ENCODE data around the gene ACTG2.

The ACTG2 gene

DNA sequence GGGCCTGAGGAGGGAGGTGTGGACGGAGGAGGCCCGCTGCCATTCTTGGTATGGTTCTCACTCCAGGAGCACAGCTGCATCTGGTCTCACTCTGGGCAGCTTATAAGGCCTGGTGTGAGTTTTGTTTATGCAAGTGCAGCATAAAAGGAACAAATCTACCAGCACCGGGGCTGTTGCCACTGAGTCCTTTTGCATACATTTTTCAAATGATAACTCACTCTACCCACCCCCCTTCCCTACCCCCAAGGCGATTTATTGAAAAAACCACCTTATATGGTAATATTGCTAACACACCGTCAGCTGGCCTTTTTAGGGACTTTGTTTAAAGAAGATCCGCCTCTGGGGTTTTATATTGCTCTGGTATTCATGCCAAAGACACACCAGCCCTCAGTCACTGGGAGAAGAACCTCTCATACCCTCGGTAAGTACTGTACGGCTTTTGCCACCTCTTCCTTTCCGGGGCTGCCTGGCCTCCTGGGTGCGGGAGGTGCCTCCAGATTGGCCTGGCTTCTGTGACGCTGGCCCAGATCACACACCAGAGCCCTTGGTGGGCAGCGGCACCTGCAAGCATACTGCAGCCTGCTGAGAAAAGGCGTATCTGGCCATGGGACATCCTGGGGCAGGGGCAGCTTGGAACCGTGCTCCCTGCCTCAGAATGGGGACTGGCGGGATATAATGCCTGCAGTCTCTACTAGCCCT, at the start of gene ACTG2:
TSS of gene ACTG2 (plus strand) at position 378 of the 699 bp plus-strand sequence. CDS start 8,304 bp downstream, outside the sequence.
- no peaks in the 10 kb centered on the region for H3K79me2 ChIP-seq (ENCODE audit: control insufficient read depth, insufficient read depth, low read length, unreplicated experiment)
- H3K4me1 ChIP-seq (ENCODE audit: control insufficient read depth, insufficient read depth, low read length, unreplicated experiment) = peaks cover 8% of the 10 kb centered on the region
- H3K27ac ChIP-seq (ENCODE audit: low read depth, low read length) = no peak within 1 kb of the TSS
- no peak within 1 kb of the TSS for H3K4me3 ChIP-seq (ENCODE audit: low read depth, low read length)
- H2AFZ ChIP-seq (ENCODE audit: low read length, unreplicated experiment) = no peak within 1 kb of the TSS
- no peaks in the 10 kb centered on the region for H3K27me3 ChIP-seq (ENCODE audit: insufficient read depth, low read length)
- no peaks in the 10 kb centered on the region for H3K36me3 ChIP-seq (ENCODE audit: insufficient read depth, low read length)

DNA sequence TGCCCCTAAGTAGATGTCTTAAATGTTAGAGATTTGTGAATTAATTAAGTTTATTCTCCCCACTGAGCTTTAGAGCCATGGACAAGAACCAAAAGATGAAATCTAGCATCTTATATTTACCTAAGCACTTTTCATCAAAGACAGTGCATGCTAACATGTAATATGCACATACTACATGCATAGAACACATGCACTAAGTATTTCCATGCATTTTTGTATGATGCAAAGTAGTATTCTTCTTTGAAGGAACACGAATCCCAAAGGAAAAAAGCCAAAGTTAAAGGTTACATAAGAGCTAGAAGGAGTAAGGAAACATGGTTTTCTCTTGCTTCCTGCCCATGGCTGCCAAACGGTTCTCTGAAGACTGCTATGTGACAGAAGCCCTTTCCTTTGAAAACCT, 48.7 kb upstream of the ACTG2 start:
- H3K27me3 ChIP-seq (ENCODE audit: insufficient read depth, low read length) = no peaks in the 10 kb centered on the region
- H3K79me2 ChIP-seq (ENCODE audit: control insufficient read depth, insufficient read depth, low read length, unreplicated experiment) = peaks cover 6% of the 10 kb centered on the region
- peaks cover 25% of the 10 kb centered on the region for H3K36me3 ChIP-seq (ENCODE audit: insufficient read depth, low read length)

GRCh38 chr2:73850009-73850408, 42.8 kb upstream of the ACTG2 start:
- Histone ChIP-seq H3K36me3 (ENCODE audit: insufficient read depth, low read length) (peaks cover 40% of the 10 kb centered on the region), H3K27me3 (ENCODE audit: insufficient read depth, low read length) (no peaks in the 10 kb centered on the region), H3K4me1 (ENCODE audit: control insufficient read depth, insufficient read depth, low read length, unreplicated experiment) (peaks cover 19% of the 10 kb centered on the region), H3K27ac (ENCODE audit: low read depth, low read length) (no peak overlapping the region), H2AFZ (ENCODE audit: low read length, unreplicated experiment) (no peak overlapping the region), H3K79me2 (ENCODE audit: control insufficient read depth, insufficient read depth, low read length, unreplicated experiment) (no peaks in the 10 kb centered on the region), H3K4me3 (ENCODE audit: low read depth, low read length) (no peak overlapping the region)

More for the DNA sequence above, 48.7 kb upstream of the ACTG2 start:
- no peak overlapping the region for H3K27ac ChIP-seq (ENCODE audit: low read depth, low read length)
- H2AFZ ChIP-seq (ENCODE audit: low read length, unreplicated experiment) = no peak overlapping the region
- no peak overlapping the region for H3K4me3 ChIP-seq (ENCODE audit: low read depth, low read length)
- H3K4me1 ChIP-seq (ENCODE audit: control insufficient read depth, insufficient read depth, low read length, unreplicated experiment) = peaks cover 3% of the 10 kb centered on the region

DNA sequence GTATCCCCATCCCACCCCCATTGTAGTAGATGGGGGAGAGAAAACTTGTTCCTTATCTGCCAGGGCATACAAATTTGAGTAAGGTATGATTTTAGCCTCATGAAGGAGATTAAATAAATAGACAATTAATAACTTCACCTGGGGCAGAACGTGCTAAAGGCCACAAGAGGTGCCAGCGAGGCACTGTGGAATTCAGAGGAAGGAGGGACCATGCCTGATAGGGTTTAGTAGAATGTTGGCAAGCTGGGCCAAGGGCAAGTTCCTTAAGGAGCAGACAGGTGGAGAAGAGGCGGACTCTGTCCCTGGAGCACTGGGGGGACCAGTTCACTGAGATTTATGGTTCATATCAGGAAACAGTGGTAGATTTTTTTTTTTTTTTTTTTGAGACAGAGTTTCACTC, 41.5 kb upstream of the ACTG2 start:
- H3K27ac ChIP-seq (ENCODE audit: low read depth, low read length) = no peak overlapping the region
- H3K36me3 ChIP-seq (ENCODE audit: insufficient read depth, low read length) = peaks cover 37% of the 10 kb centered on the region
- no peak overlapping the region for H3K4me3 ChIP-seq (ENCODE audit: low read depth, low read length)

GRCh38 chr2:73852020-73852419, 40.8 kb upstream of the ACTG2 start:
- Histone ChIP-seq H2AFZ (ENCODE audit: low read length, unreplicated experiment) (no peak overlapping the region), H3K27ac (ENCODE audit: low read depth, low read length) (peak overlapping the region; percentile 22)

More for the DNA sequence above, 41.5 kb upstream of the ACTG2 start:
- Histone ChIP-seq H3K27me3 (ENCODE audit: insufficient read depth, low read length) (no peaks in the 10 kb centered on the region), H3K79me2 (ENCODE audit: control insufficient read depth, insufficient read depth, low read length, unreplicated experiment) (no peaks in the 10 kb centered on the region), H2AFZ (ENCODE audit: low read length, unreplicated experiment) (no peak overlapping the region), H3K4me1 (ENCODE audit: control insufficient read depth, insufficient read depth, low read length, unreplicated experiment) (peaks cover 28% of the 10 kb centered on the region)

GRCh38 chr2:73855526-73855925, 37.3 kb upstream of the ACTG2 start:
- no peaks in the 10 kb centered on the region for H3K27me3 ChIP-seq (ENCODE audit: insufficient read depth, low read length)

More at GRCh38 chr2:73852020-73852419, 40.8 kb upstream of the ACTG2 start:
- peaks cover 36% of the 10 kb centered on the region for H3K36me3 ChIP-seq (ENCODE audit: insufficient read depth, low read length)
- H3K4me1 ChIP-seq (ENCODE audit: control insufficient read depth, insufficient read depth, low read length, unreplicated experiment) = peaks cover 34% of the 10 kb centered on the region
- no peaks in the 10 kb centered on the region for H3K79me2 ChIP-seq (ENCODE audit: control insufficient read depth, insufficient read depth, low read length, unreplicated experiment)
- no peak overlapping the region for H3K4me3 ChIP-seq (ENCODE audit: low read depth, low read length)
- no peaks in the 10 kb centered on the region for H3K27me3 ChIP-seq (ENCODE audit: insufficient read depth, low read length)

DNA sequence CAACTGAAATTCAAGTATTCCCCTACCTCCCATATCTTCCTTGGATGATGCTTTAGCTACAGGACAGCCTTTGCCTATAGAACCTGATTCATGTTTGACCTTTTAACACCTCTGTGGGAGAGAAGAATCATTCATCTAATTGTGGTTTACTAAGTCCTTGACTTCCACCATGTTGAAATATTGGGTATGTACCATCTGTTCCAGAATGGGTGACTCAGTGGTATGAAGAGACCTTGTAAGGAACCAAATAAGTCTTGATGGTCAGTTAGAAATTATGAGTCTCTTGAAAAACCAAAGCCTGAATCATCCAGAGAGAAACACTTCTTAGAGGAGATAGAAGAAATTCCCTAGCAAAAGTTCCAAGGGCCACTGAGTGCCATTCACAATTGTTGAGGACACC, 36.6 kb upstream of the ACTG2 start:
- Histone ChIP-seq H3K27ac (ENCODE audit: low read depth, low read length) (peak overlapping the region; percentile 61), H3K36me3 (ENCODE audit: insufficient read depth, low read length) (peaks cover 38% of the 10 kb centered on the region), H3K27me3 (ENCODE audit: insufficient read depth, low read length) (no peaks in the 10 kb centered on the region), H3K79me2 (ENCODE audit: control insufficient read depth, insufficient read depth, low read length, unreplicated experiment) (no peaks in the 10 kb centered on the region), H3K4me3 (ENCODE audit: low read depth, low read length) (no peak overlapping the region), H2AFZ (ENCODE audit: low read length, unreplicated experiment) (no peak overlapping the region), H3K4me1 (ENCODE audit: control insufficient read depth, insufficient read depth, low read length, unreplicated experiment) (peaks cover 45% of the 10 kb centered on the region)

More at GRCh38 chr2:73855526-73855925, 37.3 kb upstream of the ACTG2 start:
- Histone ChIP-seq H3K4me3 (ENCODE audit: low read depth, low read length) (no peak overlapping the region), H3K79me2 (ENCODE audit: control insufficient read depth, insufficient read depth, low read length, unreplicated experiment) (no peaks in the 10 kb centered on the region), H3K36me3 (ENCODE audit: insufficient read depth, low read length) (peaks cover 36% of the 10 kb centered on the region), H3K27ac (ENCODE audit: low read depth, low read length) (no peak overlapping the region), H2AFZ (ENCODE audit: low read length, unreplicated experiment) (no peak overlapping the region), H3K4me1 (ENCODE audit: control insufficient read depth, insufficient read depth, low read length, unreplicated experiment) (peaks cover 49% of the 10 kb centered on the region)

GRCh38 chr2:73859721-73860586, 32.9 kb upstream of the ACTG2 start:
- H3K36me3 ChIP-seq (ENCODE audit: insufficient read depth, low read length) = peaks cover 38% of the 10 kb centered on the region

DNA sequence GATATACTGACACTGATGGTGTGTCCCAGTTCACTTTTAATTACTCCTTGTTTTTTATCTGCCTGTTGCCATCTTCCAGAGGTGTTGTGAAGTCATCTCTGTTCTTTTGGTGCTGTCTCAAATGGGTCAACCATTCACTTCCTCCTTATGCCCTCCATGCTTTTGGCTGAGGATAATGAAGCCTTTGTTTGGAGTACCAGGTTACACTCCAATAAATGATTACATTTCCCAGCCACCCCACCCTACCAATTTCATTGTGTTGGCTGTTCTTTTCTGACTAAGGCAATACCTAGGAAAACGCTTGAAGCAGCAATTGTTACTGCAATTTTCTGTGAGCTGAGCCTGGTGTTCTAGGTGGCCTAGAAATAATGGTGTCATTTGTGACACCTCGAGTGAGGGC, 29.8 kb upstream of the ACTG2 start:
- peaks cover 14% of the 10 kb centered on the region for H3K4me1 ChIP-seq (ENCODE audit: control insufficient read depth, insufficient read depth, low read length, unreplicated experiment)
- H3K27ac ChIP-seq (ENCODE audit: low read depth, low read length) = no peak overlapping the region
- H2AFZ ChIP-seq (ENCODE audit: low read length, unreplicated experiment) = no peak overlapping the region
- H3K4me3 ChIP-seq (ENCODE audit: low read depth, low read length) = no peak overlapping the region
- no peaks in the 10 kb centered on the region for H3K79me2 ChIP-seq (ENCODE audit: control insufficient read depth, insufficient read depth, low read length, unreplicated experiment)
- H3K36me3 ChIP-seq (ENCODE audit: insufficient read depth, low read length) = peaks cover 35% of the 10 kb centered on the region
- H3K27me3 ChIP-seq (ENCODE audit: insufficient read depth, low read length) = no peaks in the 10 kb centered on the region

More at GRCh38 chr2:73859721-73860586, 32.9 kb upstream of the ACTG2 start:
- Histone ChIP-seq H2AFZ (ENCODE audit: low read length, unreplicated experiment) (no peak overlapping the region), H3K27me3 (ENCODE audit: insufficient read depth, low read length) (no peaks in the 10 kb centered on the region), H3K79me2 (ENCODE audit: control insufficient read depth, insufficient read depth, low read length, unreplicated experiment) (no peaks in the 10 kb centered on the region), H3K4me3 (ENCODE audit: low read depth, low read length) (no peak overlapping the region), H3K4me1 (ENCODE audit: control insufficient read depth, insufficient read depth, low read length, unreplicated experiment) (peaks cover 30% of the 10 kb centered on the region), H3K27ac (ENCODE audit: low read depth, low read length) (no peak overlapping the region)

- H2AFZ ChIP-seq (ENCODE audit: low read length, unreplicated experiment) = no peak overlapping the region
- H3K79me2 ChIP-seq (ENCODE audit: control insufficient read depth, insufficient read depth, low read length, unreplicated experiment) = no peaks in the 10 kb centered on the region
- H3K27me3 ChIP-seq (ENCODE audit: insufficient read depth, low read length) = no peaks in the 10 kb centered on the region
- no peak overlapping the region for H3K4me3 ChIP-seq (ENCODE audit: low read depth, low read length)
- peaks cover 15% of the 10 kb centered on the region for H3K36me3 ChIP-seq (ENCODE audit: insufficient read depth, low read length)
- H3K27ac ChIP-seq (ENCODE audit: low read depth, low read length) = no peak overlapping the region
- H3K4me1 ChIP-seq (ENCODE audit: control insufficient read depth, insufficient read depth, low read length, unreplicated experiment) = peaks cover 11% of the 10 kb centered on the region
Observed at GRCh38 chr2:73868204-73868978, 24.4 kb upstream of the ACTG2 start.
